IPS DF 4.7 (cell line): ENCODE results near the gene ITPRIPL1.
"Not testable (repeated sequence)": the region's sequence is repeated elsewhere in the genome, so short reads cannot be mapped to it uniquely, and the experiment has no call there.

Experiments
- DNase-seq: peaks from one replicate; pipeline ENCODE4 v3.0.0-alpha.2; 2013; ENCODE audit warnings: low spot score; ENCODE audit errors: extremely low read depth

The ITPRIPL1 gene, protein sequence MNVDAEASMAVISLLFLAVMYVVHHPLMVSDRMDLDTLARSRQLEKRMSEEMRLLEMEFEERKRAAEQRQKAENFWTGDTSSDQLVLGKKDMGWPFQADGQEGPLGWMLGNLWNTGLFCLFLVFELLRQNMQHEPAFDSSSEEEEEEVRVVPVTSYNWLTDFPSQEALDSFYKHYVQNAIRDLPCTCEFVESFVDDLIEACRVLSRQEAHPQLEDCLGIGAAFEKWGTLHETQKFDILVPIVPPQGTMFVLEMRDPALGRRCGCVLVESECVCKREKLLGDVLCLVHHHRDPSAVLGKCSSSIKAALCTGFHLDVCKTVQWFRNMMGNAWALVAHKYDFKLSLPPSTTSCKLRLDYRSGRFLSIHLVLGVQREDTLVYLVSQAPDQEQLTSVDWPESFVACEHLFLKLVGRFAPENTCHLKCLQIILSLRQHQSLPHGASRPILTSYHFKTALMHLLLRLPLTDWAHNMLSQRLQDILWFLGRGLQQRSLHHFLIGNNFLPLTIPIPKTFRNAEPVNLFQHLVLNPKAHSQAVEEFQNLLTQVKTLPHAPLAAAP

GRCh38 chr2:96325041-96325883 is at the start of gene ITPRIPL1:
TSS of gene ITPRIPL1 (plus strand) at chr2:96325317. CDS start at chr2:96325840, 523 bp downstream.
- no peak for DNase-seq

DNA sequence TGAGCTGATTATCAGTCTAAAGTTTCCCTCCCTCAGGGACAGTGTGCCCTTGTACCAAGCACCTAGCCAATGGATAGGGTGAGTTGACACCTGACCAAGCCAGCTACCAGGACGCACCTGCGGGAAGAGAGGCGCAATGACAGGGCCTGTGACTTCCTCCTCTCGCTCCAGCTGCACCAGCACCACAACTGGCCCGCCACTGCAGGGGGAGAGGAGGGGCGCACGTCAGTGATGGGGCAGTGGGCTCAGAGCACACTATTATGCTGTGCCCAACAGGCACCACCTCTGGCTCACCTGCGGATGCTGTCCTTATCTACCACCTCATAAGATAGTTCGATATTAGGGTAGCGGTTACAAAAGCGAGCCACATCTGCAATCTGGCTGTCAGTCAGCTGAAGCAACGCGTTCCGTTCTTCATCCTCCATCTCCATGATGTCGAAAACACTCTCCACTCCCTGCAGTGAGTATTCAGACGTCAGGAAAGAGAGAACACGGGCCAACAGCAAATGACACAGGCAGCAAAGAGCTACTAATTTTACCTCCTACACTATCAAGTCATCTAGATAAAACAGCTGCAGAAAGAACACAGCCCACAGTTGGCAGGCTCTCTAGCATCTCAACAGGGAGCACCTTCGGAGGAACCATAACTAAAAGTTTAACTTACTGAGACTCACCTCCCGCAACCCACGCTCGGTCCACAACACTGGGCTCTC is 48.2 kb upstream of the ITPRIPL1 start:
- no peak for DNase-seq

DNA sequence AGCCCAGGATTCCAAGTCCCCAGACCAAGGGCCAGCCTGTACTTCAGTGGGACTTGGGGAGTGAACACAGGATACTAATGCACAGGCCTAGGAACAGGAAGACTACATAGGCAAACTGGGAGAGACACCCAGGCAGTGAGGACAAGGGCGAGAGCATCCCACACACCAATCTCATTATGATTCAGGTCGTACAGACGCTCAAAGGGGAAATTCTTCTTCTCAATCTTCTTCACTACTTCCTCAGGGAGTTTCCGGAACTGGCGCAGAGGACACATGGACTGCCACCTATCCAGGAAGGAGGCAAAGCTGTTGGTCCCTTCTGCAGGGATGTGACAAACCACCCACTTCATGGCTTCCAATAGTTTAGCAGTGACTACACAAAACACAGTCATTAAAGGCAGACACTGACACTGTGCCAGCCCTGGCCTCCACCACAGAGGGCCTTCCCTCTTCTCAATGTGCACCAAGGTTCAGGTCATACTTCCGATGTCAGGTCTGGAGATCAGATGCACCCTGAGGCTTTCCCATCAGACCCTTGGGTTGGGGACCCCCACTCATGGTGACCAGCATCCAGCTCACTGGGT is 37.8 kb upstream of the ITPRIPL1 start:
- DNase-seq = no peak

DNA sequence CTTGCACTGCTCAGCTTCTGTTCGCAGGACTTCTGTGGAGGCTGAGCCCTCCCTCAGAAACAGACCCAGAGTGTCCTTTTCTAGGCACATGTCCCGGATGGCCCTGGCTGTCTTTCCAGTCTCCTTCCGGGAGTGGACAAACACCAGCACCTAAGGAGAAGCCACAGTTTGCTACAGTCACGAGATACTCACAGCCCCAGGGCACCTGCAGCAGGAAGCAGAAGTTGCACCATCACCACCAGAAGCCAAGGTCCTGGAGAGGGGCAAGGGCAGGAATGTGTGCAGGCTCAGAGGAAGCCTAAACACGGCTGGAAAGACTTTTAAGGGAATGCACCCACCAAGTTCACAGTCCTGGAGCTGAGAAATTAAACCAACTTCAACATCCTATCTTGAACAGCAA is 33.4 kb upstream of the ITPRIPL1 start:
- no peak for DNase-seq

- not testable (repeated sequence) for DNase-seq
Measured at GRCh38 chr2:96294271-96294670, 30.8 kb upstream of the ITPRIPL1 start.

GRCh38 chr2:96296925-96297324 is 28.2 kb upstream of the ITPRIPL1 start:
- no peak for DNase-seq

GRCh38 chr2:96301865-96302264 is 23.3 kb upstream of the ITPRIPL1 start:
- DNase-seq = no peak

DNA sequence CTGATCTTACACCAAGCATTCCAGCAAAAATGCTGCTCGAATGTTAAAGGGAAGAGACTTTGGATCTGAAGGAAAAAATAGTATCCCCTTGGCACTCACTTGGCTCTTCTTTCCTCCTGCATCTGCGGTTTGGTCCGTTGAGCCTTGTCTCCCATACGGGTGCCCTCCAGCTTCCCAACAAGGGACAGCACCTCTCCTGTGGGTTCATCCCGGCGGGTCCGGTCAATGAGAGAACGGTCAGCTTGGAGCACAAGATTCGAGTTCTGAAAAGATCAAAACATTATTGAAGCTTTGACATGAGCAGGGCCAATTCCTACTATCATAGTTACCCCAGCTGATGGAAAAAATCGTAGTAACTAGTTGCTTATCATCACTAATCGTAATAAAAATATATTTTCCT is 20.5 kb upstream of the ITPRIPL1 start:
- DNase-seq = no peak

GRCh38 chr2:96305091-96305978 is 19.8 kb upstream of the ITPRIPL1 start, which contains the start of gene SNRNP200:
TSS of gene SNRNP200 (minus strand) at chr2:96305546. CDS start at chr2:96305437, 109 bp downstream.
- DNase-seq = no peak

GRCh38 chr2:96305979-96306308 is 19.2 kb upstream of the ITPRIPL1 start:
- no peak for DNase-seq

DNA sequence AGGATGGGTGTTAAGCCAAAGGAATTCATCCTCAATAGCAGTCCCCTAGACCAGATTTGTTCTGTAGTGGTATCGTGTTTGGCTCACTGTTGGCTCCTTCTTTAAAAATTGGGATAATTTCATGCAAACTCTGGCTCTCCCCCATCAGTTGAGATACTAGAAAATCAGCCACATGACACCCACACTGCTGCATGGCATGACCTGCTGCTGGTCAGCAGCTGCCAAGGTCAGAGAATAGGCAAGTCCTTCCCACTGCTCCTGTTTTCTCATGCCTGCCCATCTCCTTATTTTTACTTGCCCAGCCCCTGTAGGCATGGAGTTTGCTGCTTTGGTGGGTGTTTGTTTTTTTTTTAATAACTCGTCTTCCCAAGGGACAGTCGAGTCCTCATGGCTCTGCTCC is 18.7 kb upstream of the ITPRIPL1 start:
- DNase-seq = no peak

- no peak for DNase-seq
Measured at GRCh38 chr2:96308248-96308647, 16.9 kb upstream of the ITPRIPL1 start.

- DNase-seq = no peak
Measured at GRCh38 chr2:96315005-96315399, 10.1 kb upstream of the ITPRIPL1 start.

DNA sequence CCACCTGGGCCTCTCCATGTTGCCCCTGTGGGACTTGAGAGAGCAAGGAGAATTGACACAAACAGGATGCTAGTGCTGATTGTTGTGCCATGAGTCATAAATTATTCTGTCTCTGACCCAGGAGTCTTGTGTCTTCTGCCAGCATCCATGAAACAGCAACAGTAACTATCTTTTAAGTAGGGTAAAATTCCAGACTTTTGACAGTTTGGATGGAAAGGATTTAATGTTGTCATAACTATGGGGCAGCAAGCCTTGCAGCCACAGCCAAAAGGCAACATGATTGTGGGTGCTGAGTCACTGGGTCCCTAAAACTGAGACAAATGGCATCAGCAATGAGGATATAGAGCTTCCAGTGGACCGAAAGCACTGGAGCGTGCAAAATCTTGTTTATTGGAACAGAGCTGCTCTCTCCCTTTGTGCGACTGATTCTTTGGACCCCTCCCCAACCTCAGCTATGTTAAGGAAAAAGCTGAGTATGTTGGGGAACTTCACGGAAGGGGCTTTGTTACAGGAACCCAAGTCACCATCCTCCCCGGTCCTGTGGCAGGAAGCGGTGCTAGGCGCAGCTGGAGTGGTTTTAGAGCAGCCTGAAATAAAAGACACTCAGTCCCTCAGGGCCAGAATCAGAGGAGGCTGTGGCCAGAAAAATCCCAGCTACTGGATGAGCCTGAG is 9.6 kb upstream of the ITPRIPL1 start:
- no peak for DNase-seq

DNA sequence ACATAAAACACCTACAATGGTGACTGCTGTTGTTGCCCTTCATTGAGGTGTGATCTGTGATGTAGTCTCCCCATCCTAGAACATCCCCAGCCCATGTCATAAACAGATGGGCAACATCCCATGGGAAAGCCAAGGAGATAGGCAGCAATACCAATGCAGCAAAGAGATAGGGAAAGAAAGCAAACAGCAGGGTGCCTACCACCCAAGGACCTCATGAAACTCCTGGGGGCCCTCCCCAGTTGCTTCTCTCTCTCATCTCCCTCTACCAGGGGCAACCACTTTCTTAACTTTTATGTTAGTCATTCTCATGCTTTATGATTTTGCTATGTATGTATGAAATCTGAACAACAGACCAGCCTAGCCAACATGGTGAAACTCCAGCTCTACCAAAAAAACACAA is 8.1 kb upstream of the ITPRIPL1 start:
- no peak for DNase-seq

- DNase-seq = no peak
Measured at GRCh38 chr2:96317584-96317997, 7.5 kb upstream of the ITPRIPL1 start.

DNA sequence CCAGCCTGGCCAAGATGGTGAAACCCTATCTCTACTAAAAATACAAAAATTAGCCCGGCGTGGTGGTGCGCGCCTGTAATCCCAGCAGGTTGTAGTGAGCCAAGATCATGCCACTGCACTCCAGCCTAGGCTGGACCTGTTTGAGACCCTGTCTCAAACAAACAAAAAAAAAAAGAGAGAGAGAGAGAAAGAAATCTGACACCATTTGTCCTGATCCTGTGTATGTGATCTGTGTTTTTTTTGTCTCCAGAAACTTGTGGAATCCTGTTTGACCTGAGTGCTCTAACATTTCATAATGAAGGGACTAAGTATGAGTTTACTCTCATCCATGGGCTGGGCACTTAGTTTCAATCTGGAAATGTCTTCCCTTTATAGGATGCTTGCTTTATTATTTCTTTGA is 6.4 kb upstream of the ITPRIPL1 start:
- no peak for DNase-seq

DNA sequence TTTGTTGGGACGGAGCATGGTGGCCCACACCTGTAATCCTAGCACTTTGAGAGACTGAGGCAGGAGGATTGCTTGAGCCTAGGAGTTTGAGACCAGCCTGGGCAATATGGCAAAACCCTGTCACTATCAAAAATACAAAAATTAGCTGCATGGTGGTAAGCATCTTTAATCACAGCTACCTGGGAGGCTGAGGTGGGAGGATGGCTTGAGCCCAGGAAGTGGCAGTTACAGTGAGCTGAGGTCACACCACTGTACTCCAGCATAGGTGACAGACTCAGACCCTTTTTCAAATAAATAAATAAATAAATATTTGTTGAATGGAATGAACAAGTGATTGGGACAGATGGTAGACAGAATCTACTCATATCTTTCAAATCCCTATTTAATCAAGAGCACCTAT is 5.7 kb upstream of the ITPRIPL1 start:
- DNase-seq = no peak

DNA sequence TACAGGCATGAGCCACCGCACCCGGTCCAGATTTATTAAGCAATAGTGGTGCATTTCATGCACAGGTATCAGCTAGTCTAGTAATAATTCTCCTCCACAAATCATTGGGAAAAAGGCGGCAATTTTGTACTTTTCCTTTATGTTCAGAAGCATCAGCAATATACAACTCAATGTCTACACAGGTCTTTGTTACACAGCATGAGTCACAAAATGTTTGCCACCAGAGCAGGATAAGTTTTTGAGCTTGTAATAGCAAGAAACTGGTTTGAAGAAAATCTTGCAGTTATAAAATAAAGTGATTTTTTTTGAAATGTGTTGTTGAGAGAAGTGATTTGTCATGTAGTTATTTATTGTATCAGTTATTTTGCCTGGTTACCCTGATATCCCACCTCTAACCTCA is 4.8 kb upstream of the ITPRIPL1 start:
- DNase-seq = no peak
